GM12801 (cell line): ENCODE measurements around the gene ERMARD.

Source experiments
- TF ChIP-seq, protein P1 (sequence below): IDR thresholded peaks from one replicate; pipeline ENCODE4 v1.5.1; 2011; ENCODE audit warnings: control low read depth; ENCODE audit not compliant: insufficient read length; ENCODE audit errors: extremely low read depth

ERMARD gene

DNA sequence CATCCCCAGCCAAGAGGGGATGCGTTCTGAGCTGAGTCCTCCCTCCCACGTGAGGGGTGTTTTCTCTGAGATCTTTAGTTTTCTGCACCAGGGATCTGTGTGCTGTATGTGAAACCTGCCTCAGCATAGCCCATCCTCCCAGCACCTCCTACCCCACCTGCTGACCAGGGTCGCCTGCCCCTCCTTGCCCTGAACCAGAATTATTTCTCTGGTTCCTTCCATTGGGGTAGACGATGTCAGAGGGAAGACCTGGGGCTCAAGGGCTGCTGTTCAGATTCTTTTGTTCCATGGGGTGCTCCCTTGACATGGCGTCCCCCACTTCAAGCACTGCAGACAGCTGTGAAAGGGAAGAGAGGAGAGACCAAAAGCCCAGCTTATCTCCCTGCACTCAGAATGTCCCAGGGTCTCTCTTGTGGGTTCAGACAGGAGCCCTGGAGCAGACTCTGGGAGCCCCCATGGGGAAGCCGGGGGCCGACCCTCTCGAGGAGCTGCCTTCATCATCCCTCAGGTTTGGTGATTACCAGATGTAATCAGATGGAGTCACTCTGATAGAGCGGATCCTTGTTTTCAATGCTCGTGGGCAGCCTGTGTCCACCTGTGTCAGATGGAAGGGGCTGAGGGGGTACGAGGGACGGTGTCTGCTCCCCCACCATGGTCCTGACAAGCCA lies 74.3 kb downstream of the ERMARD start:
- TF ChIP-seq, protein P1, sequence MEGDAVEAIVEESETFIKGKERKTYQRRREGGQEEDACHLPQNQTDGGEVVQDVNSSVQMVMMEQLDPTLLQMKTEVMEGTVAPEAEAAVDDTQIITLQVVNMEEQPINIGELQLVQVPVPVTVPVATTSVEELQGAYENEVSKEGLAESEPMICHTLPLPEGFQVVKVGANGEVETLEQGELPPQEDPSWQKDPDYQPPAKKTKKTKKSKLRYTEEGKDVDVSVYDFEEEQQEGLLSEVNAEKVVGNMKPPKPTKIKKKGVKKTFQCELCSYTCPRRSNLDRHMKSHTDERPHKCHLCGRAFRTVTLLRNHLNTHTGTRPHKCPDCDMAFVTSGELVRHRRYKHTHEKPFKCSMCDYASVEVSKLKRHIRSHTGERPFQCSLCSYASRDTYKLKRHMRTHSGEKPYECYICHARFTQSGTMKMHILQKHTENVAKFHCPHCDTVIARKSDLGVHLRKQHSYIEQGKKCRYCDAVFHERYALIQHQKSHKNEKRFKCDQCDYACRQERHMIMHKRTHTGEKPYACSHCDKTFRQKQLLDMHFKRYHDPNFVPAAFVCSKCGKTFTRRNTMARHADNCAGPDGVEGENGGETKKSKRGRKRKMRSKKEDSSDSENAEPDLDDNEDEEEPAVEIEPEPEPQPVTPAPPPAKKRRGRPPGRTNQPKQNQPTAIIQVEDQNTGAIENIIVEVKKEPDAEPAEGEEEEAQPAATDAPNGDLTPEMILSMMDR = no peak

- TF ChIP-seq, protein P1 = no peak
These were observed 75.3 kb downstream of the ERMARD start for GRCh38 chr6:169826697-169827096.

DNA sequence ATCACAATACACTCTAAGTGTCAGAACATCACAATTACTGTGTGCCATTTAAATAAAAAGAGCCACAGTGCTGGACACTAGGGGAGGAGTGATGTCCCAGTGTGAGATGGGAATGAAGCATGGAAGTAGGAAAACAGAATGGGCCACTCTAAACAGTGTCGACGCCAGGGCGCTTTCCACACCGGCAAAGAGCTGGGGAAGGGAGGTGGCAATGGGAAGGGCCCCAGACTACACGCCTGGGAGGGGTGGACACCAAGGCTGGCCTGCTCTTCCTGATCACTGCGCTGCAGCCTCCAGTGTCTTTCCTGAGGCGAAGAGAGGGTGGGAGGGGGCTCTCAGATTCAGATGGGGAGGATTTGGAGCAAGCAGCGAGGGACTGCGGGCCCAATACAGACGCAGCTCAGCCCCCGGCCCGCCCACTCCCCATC lies 75.9 kb downstream of the ERMARD start:
- TF ChIP-seq, protein P1 = no peak

DNA sequence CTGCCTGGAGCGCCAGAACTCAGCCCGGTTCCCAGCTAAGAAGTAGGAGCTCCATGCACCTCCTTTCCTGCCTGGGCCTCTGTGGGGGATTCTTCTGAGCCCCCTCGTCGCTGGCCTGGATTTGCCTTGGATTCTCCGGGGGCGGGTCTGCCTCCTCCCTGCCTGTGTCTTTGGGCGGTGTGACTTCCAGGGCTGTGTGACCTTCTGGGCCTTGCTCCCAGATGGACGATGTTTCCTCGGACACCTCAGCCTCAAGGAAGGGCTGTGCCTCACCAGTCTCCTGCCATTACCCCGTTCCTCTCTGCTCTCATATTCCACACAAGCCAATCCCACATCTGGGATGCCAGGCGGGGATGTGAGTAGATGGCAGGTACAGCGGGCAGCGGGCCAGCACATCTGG lies 76.8 kb downstream of the ERMARD start:
- TF ChIP-seq, protein P1 = no peak

DNA sequence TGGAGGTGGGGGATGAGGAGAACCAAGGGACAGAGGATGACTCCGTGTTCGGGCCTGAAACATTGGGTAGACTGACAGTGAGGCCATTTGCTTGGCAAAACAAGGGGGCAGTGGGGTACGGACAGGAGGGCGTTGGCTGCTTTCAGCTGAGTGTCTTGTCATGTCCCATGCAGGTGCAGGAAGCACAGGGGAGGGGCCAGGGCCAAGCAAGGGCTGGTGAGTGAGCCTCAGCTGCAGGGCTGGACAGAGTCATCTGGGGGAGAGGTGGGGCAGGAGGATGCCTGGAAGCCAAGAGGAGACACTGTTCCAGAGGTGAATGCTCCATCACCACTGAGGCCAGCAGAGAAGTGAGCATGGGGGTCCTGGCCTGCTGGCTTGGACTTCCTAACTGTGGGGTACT lies 78.4 kb downstream of the ERMARD start:
- TF ChIP-seq, protein P1 = no peak

DNA sequence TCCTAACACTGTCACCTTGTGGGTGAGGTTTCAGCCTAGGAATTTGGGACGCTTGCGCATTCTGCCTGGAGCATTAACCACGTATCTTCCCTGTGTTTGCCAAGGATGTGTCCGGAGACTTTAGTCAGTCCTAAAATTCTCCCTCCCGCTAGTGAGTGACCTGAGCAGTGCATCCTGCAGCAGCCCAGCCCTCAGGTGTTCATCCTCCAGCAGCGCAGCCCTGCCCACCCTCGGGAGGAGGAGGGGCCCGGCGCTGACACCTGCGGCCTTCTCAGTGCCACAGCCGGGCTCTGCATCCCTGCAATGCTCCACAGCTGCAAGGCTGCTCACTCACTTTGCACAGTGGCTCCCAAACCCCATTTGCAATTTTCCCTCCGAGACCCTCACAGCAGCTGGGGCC lies 79.5 kb downstream of the ERMARD start:
- TF ChIP-seq, protein P1 = no peak
